UCSD-AML1 (cell line): ENCODE results near the gene KLHL25.

Source experiments
- DNase-seq: peaks from one replicate; lab custom pipeline; 2025; ENCODE audit not compliant: unreplicated experiment; lab: John Stamatoyannopoulos, UW

KLHL25 gene

GRCh38 chr15:85748176-85748575 lies 46.5 kb downstream of the KLHL25 start:
- no peak for DNase-seq

- DNase-seq = no peak
Observed at GRCh38 chr15:85746641-85747040, 48.1 kb downstream of the KLHL25 start.

GRCh38 chr15:85745525-85746150 lies 49.1 kb downstream of the KLHL25 start:
- DNase-seq = no peak

GRCh38 chr15:85745023-85745422 lies 49.7 kb downstream of the KLHL25 start:
- DNase-seq = no peak

- DNase-seq = no peak
Observed at GRCh38 chr15:85744579-85744978, 50.1 kb downstream of the KLHL25 start.

GRCh38 chr15:85743392-85744055 lies 51.2 kb downstream of the KLHL25 start:
- no peak for DNase-seq

GRCh38 chr15:85742186-85742821 lies 52.4 kb downstream of the KLHL25 start:
- no peak for DNase-seq

- no peak for DNase-seq
Observed at GRCh38 chr15:85741662-85742061, 53.1 kb downstream of the KLHL25 start.

GRCh38 chr15:85741021-85741421 lies 53.7 kb downstream of the KLHL25 start:
- no peak for DNase-seq

- no peak for DNase-seq
Observed at GRCh38 chr15:85737061-85737460, 57.7 kb downstream of the KLHL25 start.

GRCh38 chr15:85733416-85733815 lies 61.3 kb downstream of the KLHL25 start:
- no peak for DNase-seq

- DNase-seq = no peak
Observed at GRCh38 chr15:85730001-85730820, 64.5 kb downstream of the KLHL25 start.

GRCh38 chr15:85727068-85727467 lies 67.7 kb downstream of the KLHL25 start:
- DNase-seq = no peak

GRCh38 chr15:85726454-85726853 lies 68.3 kb downstream of the KLHL25 start:
- no peak for DNase-seq

GRCh38 chr15:85725564-85725963 lies 69.2 kb downstream of the KLHL25 start:
- no peak for DNase-seq

- no peak for DNase-seq
Observed at GRCh38 chr15:85725019-85725418, 69.7 kb downstream of the KLHL25 start.

GRCh38 chr15:85723960-85724945 lies 70.5 kb downstream of the KLHL25 start:
- DNase-seq = no peak

- no peak for DNase-seq
Observed at GRCh38 chr15:85722374-85723152, 72.2 kb downstream of the KLHL25 start.

GRCh38 chr15:85718981-85719380 lies 75.7 kb downstream of the KLHL25 start:
- DNase-seq = no peak
